GM19099 (cell line): Measurements from ENCODE around the gene SERBP1.

Source experiments
- POLR2A ChIP-seq: IDR thresholded peaks from 3 replicates; pipeline ENCODE4 v1.6.1; 2011; ENCODE audit warnings: low read depth; ENCODE audit not compliant: insufficient read length; ENCODE audit errors: extremely low read depth

Gene SERBP1

GRCh38 chr1:67393240-67393639 is 37.0 kb downstream of the SERBP1 start:
- no peak for TF ChIP-seq POLR2A

DNA sequence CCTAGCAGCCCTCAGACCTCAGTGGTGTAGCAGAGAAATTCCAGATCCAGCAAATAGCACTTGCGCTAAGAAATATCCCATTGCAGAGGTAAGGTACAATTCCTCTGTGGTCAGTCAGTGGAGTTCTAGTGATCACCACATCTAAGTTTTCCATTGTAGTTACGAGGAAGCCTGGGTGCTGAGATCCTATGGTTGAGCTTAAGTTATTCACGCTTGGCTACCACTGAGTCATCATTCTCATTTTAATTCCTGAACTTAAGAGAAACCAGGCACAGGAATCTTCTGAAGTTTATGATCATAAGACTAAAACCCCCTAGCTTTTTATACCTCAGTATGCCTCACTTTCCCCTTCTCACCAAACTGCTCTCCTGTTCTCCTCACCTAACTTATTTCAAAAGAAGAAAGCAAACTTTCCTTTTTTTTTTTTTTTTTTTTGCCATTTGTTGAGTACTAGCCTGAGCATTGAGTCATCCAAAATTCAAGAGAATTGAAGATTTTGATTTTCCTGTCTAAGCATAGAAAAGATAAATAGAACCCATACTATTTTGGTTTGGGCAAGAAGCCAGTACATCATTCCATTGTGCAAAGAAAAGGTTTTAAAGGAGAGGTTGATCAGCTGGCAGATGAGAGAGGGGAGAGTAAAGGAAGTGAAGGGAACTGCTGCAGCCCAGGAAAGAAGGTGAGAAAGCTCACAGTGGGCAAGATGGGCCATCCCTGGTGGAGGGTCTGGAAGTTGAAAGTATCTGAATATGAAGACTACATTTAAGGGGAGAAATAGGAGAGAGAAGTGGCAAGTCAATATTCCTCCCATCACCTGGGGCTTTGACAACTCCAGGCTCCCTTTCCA is 39.9 kb downstream of the SERBP1 start:
- TF ChIP-seq POLR2A: no peak

DNA sequence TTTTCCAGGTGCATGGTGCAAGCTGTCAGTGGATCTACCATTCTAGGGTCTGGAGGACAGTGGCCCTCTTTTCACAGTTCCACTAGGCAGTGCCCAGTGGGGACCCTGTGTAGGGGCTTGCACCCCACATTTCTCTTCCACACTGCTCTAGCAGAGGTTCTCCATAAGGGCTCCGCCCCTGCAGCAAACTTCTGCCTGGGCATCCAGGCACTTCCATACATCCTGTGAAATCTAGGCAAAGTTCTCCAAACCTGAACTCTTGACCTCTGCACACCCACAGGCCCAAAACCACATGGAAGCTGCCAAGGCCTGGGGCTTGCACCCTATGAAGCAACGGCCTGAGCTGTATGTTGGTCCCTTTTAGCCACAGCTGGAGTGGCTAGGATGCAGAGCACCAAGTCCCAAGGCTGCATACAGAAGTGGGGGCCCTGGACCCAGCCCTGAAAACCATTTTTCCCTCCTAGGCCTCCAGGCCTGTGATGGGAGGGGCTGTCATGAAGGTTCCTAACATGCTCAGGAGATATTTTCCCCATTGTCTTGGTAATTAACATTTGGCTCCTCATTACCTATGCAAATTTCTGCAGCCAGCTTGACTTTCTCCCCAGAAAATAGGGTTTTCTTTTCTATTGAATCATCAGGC is 46.1 kb downstream of the SERBP1 start:
- TF ChIP-seq POLR2A: no peak

GRCh38 chr1:67382292-67382691 is 47.9 kb downstream of the SERBP1 start:
- TF ChIP-seq POLR2A: no peak

GRCh38 chr1:67381154-67381553 is 49.0 kb downstream of the SERBP1 start:
- no peak for TF ChIP-seq POLR2A

GRCh38 chr1:67377253-67377652 is 52.9 kb downstream of the SERBP1 start:
- TF ChIP-seq POLR2A: no peak

DNA sequence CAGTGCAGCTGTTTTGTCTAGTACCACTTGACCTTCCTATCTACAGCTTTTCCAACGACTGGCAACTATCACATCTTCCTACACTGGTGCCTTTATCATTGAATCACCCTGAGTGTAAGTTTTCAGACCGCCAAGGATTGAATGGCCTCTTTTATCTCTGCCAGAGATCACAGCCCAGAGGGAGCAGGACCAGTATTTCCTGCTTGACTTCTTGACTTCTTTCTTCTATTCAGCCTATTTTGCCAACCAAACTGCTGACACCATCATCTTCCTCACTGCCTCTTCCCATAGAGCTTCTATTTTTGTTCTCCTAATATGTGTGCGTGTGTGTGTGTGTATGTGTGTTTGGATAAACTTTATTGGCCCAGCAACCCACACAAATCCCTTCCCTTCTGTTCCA is 53.8 kb downstream of the SERBP1 start:
- no peak for TF ChIP-seq POLR2A

DNA sequence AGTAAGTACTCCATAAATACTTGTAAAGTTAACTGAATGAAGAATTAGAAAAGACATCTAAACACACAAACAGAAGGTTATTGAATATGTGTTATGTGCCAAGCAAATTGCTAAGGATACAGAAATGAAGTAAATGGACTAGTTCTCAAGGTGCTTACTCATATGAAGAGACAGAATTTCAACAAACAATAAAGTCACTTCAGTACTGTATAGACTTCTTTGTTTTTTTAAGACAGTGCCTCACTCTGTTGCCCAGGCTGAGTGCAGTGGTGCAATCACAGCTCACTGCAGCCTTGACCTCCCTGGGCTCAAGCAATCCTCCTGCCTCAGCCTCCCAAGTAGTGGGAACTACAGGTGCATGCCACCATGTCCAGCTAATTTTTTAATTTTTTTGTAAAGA is 57.3 kb downstream of the SERBP1 start:
- TF ChIP-seq POLR2A: no peak

DNA sequence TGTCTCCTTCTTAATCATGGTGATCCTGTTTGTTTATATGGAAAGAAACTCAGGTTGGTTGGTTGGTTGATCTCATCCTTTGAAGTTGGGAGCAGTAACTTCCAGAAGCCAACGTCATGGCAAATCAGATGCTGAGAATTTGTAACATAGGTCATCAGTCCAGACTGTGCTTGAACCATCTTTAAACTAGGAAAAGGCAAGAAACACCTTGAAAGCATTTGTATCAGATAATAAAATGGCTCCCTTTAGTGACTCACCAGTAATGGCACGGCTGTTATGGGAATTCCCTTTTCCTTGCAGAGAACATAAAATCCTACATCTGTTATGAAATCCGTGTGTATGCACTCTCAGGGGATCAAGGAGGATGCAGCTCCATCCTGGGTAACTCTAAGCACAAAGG is 58.1 kb downstream of the SERBP1 start:
- TF ChIP-seq POLR2A: no peak

- no peak for TF ChIP-seq POLR2A
These were observed 58.5 kb downstream of the SERBP1 start for GRCh38 chr1:67371681-67372080.

GRCh38 chr1:67371043-67371442 is 59.2 kb downstream of the SERBP1 start:
- no peak for TF ChIP-seq POLR2A

DNA sequence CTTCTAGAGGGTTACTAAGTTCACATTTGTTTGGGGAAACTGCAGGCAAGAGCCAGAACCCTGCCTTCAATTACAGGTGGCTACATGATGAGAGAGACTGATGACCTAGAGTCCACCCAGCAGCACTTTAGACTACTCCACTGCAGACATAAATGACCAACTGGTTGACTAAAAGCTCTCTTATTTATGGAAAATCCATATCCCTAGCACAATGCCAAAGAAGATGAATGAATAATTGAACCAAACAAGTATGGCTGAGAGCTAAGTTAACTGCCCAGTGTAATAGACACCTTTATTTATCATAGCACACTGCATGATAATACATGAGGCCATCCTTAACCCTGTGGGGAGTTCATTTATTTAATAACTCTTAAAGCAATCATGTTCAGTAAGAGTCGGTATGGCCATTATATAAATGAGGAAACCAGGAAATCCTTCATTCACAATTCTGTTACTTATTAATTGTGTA is 62.1 kb downstream of the SERBP1 start:
- no peak for TF ChIP-seq POLR2A

GRCh38 chr1:67367370-67368045 is 62.7 kb downstream of the SERBP1 start:
- TF ChIP-seq POLR2A: no peak

- TF ChIP-seq POLR2A: no peak
These were observed 68.6 kb downstream of the SERBP1 start for GRCh38 chr1:67361641-67362040.

DNA sequence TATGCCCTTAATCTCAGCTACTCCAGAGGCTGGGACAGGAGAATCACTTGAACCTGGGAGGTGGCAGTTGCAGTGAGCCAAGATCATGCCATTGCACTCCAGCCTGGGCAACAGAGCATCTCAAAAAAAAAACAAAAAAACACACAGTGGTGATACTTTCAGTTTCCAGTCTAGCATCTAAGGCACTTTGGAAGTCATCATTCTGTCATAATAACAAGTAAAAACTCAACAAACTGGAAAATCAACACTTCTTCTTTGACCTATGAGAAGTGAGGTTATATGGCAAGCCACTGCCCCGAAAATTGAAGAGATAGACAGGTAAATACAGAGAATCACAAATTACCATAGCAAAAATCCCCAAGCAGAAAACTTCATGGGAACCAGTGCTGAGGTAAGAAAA is 70.6 kb downstream of the SERBP1 start:
- no peak for TF ChIP-seq POLR2A
